HEK293T (cell line): ENCODE results near the gene CRTAC1.

ENCODE experiments used
- BHLHE40 ChIP-seq: fragments of 450-650 bp; IDR thresholded peaks from 2 replicates; pipeline ENCODE4 v1.6.1; 2016; ENCODE audit warnings: mild to moderate bottlenecking, moderate library complexity, borderline replicate concordance
- HDGF ChIP-seq: fragments of 450-650 bp; IDR thresholded peaks from 2 replicates; pipeline ENCODE4 v1.6.1; 2017; ENCODE audit warnings: antibody characterized with exemption, borderline replicate concordance
- L3MBTL2 ChIP-seq: fragments of 450-650 bp; conservative IDR thresholded peaks from 2 replicates; pipeline ENCODE4 v1.6.1; 2016; ENCODE audit warnings: mild to moderate bottlenecking
- LEF1 ChIP-seq: fragments of 450-650 bp; IDR thresholded peaks from 2 replicates; pipeline ENCODE4 v1.6.1; 2017; ENCODE audit warnings: mild to moderate bottlenecking, borderline replicate concordance
- NFRKB ChIP-seq: fragments of 450-650 bp; IDR thresholded peaks from 2 replicates; pipeline ENCODE4 v1.6.1; 2016; ENCODE audit warnings: mild to moderate bottlenecking, moderate library complexity
- PKNOX1 ChIP-seq: fragments of 450-650 bp; IDR thresholded peaks from 2 replicates; pipeline ENCODE4 v1.6.1; 2016
- SP1 ChIP-seq: fragments of 450-650 bp; IDR thresholded peaks from 2 replicates; pipeline ENCODE4 v1.6.1; 2017
- SUZ12 ChIP-seq: fragments of 450-650 bp; IDR thresholded peaks from 2 replicates; pipeline ENCODE4 v1.6.1; 2016; ENCODE audit warnings: mild to moderate bottlenecking
- TARDBP ChIP-seq: fragments of 450-650 bp; IDR thresholded peaks from 2 replicates; pipeline ENCODE4 v1.6.1; 2016
- ZNF384 ChIP-seq: fragments of 450-650 bp; IDR thresholded peaks from 2 replicates; pipeline ENCODE4 v1.6.1; 2016

DNA sequence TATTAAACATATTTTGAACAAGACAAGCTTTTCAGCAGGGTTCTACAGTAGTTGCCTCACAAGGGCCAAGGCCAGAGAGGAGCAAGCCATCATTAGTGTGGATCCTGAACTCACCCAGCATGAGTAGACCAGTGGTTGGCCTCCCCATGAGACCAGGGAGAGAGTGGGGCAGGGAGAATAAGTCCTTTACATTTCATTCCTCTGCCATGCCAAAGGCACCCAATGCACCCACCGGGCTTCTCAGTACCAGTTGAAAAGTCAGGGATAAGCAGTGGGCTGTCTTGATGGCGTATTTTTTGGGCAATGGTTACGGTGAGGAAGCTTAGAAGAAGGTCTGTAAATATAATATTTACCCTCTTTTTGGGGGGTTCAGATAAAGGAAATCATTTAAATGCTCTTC lies 16.6 kb downstream of the CRTAC1 start:
- TF ChIP-seq ZNF384 (no peak), HDGF (no peak), NFRKB (no peak), SP1 (no peak), BHLHE40 (no peak), SUZ12 (no peak), LEF1 (no peak), PKNOX1 (no peak), L3MBTL2 (no peak), TARDBP (no peak)
